Fibroblast of the conjunctiva (primary cell): ENCODE results near the gene CTIF.

ENCODE experiments used
- DNase-seq: peaks from one replicate; pipeline ENCODE4 v3.0.0-alpha.2; 2010; ENCODE audit warnings: low read depth

The CTIF gene

DNA sequence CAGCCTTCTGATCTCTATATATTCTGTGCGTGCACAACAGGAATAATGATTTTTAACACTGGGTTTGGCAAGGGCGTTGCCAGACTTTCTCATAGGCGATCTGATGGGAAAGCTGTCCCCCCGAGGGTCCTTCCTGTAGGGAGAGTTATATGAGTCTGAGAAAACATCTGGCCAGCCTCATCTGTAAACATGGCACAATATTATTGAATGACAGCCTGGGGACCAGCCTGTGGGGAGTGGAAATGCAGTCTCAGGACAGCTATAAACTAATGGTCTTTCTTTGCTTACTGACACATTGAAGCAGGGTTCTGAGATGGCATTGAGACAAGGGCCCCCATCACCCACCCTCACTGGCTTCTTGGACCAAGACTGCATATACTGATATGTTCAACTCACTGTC is 62.5 kb downstream of the CTIF start:
- no peak for DNase-seq

DNA sequence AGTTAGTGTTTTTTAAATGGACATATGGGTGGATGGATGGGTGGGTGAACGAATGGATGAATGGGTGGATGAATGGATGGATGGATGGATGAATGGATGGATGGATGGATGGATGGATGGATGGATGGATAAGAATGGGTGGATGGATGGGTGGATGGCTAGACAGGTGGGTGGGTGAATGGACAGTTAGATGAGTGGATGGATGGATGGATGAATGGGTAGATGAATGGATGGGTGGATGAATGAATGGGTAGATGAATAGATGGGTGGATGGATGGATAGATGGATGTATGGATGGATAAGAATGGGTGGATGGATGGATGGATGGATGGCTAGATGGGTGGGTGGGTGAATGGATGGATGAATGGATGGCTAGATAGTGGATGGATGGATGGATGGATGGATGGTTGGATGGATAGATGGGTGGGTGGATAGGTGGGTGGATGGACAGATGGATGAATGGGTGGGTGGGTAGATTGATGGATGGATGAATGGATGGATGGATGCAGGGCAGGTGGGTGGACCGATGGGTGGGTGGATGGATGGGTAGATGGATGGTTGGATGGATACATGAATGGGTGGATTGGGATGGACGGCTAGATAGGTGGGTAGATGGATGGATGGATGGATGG is 64.0 kb downstream of the CTIF start:
- DNase-seq: no peak

DNA sequence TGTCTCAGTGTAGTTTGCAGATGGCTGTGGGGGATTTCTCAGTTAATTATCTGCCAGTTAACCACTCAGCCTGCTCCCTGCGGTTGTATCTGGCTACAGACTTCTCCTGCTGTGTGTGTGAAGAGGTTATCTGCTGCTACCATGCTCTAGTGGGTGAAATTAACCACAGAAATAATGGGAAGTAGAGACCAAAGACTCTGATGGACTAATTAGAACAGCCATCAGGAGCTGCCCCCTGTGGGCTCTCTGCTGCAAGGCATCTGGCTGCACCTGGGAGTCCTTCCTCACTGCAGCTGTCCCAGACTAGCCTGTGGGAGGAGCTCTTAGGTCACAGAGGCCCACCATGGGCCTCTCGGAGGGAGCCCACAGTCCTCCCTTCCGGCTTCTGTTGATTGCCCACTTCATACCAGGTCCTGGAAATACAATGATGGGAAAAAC is 66.6 kb downstream of the CTIF start:
- DNase-seq: no peak

DNA sequence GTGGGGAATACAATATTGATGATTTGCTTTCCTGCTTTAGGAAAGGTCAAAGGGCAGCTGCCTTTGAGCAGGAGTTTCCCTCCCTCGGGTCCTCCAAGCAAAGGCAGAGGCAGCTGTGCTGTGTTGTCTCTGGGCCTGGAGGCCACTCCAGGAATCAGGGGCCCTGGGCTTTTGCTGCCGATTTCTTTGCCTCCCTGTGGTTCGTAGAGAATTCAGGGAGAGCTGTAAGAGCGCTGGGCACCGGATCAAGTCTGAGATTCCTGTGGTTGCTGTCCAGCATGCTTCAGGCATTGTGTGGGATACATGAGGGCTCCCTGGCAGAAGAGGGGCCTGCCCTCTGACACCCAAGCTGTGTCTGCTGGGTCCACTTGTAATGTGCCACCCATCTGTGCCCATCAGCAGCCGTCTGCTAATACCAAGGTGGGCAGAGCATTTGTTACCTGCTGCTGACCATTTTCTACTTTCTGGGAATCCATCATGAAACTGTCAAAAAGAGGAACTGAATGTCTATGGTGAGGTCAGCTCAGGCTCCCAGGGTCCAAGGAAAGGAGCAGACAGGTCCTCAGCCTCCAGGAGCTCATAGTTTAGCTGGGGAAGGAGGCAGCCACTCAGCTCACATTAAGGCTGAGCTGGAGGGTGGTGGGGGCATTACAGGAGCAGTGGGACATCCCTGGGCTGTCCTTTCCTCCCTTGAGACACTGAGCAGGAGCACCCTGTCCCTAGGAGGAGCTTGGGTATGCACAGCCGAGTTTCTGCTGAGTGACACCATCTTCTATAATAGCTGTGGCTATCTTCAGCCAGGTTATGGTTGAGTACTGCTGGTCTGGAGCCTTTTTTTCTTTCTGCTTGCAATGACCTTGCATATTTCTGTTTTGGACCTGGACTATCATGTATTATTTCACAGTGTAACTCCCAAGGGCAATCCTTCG is 68.5 kb downstream of the CTIF start:
- peak; percentile 66 for DNase-seq

DNA sequence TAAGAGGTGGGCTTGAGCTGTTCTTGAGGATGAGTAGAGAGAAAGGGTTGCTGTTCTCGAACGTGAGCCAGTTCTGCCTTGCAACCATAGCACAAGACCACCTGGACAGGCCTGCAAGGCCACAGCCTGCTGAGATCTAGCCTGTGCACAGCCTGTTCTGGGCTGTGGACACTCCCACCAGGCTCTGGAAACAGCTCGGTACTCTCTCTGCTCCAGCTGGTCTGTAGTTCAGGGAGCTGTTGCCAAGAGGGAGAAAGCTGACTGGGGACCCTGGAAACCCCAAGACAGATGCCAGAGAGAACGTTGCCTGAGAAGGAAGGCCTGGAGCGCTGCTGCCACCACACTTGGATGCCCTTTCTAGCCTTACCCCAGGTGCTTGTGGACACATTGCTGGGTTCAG is 69.8 kb downstream of the CTIF start:
- DNase-seq: no peak

DNA sequence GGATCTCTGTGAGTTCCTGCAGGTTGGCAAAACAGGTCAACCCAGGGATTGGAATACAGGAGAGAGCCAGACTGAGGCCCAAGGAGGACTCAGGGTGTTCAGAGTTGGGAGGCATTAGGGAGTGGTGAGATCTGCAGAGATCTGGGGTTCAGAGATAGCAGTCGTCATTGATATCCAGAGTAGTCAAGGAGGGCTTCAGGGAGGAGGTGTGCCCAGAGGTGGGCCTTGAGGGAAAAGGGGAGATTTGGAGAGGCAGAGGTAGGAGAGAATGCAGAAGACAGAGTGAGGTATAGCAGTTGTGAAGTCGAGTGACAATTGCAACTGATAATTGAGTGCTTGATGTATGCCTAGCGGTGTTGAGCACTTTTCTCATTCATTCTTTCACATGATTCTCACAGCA is 70.3 kb downstream of the CTIF start:
- DNase-seq: no peak

DNA sequence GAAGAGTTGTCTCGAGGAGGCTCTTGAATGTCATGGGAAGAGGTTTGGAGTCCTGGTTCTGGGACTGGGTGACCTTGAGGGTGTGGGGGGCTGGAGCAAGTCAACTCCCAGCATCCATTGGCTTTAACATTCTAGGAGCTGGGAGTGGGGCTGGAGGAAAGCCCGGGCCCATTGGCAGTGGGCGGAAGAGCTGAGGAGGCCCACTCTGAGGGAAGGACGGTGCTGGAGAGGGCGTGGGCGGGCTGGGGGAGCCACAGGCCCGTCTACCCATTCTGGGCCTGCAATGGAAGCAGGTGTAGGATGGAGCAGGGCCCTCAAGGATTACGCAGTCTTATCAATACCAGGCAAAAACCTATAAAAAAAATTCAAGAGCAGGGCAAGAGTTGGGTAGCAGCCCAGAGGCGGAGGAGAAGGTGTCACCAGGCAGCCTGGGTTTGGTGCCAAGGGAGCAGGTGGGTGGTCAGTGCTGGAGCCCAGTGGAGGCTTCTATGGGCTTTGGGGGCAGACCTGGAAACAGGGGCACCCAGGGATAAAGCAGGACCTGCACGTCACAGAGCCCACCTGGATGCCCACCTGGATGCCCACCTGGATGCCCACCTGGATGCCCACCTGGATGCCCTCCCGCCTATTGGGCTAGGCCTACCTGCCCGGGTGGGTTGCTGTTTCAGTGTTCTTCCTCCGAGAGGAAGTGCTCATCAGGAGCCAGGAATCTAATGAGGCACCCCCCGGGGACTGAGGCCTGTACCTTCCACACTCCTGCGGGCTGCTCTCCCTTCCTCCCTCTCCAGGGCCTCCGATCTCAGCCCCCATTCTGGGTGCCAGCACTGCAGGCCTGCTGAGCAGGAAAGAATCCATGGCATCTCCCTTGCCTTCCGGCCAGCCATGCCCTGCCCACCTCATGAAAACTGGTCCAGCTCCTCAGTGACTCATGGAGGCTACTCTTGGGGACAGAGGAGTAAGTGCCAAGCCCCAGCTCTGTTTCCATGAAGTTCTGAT is 71.3 kb downstream of the CTIF start:
- DNase-seq: no peak

DNA sequence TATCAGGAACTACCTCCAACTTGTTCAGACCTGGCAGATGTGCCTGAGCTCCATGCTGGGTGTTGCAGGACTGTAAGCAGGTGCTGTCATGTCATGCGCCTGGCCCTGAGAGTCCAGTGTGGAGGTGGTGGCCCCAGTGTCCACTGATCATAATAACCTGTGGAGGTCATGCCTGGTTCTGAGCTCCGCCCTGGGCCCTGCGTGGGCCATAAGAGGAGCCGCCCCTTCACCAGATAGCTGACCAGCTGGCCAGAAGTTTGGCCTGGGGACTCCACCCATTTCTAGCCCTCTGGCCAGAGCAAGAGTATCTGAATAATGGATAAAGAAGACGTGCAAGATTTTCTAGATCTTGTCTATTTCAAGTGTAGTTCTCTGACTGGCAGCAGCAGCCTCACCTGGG is 72.4 kb downstream of the CTIF start:
- no peak for DNase-seq

DNA sequence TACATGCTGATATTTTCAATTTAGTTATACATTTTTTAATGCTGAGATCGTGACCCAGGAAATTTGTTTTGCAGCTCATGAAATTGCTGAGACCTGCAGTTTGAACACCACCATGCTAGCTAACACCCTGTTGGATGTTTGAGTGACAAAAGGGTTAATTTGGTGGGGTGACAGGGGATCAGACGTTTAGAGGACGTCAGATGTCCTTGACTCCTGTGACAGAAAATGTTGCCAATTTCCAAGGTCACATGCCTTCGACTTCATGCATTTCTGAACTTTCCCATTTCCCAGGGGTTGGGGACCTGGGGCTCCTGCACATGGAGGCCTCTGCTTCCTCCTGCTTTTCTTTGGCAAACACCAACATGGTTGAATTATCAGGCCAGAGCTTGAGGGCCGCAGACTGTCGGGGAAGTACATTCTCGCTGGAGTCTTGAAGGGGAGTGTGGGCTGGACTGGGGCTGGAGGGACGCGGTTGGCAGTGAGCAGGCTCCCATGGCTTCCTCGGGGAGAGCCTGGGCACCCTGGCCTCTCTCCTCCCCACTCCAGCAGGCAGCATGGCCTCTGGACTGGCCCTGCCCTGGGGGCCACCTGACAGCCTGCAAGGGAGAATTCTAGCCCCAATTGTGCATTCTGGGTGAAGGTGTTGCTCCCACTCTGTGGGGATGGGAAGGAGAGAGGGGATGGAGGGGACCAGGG is 73.1 kb downstream of the CTIF start:
- no peak for DNase-seq

DNA sequence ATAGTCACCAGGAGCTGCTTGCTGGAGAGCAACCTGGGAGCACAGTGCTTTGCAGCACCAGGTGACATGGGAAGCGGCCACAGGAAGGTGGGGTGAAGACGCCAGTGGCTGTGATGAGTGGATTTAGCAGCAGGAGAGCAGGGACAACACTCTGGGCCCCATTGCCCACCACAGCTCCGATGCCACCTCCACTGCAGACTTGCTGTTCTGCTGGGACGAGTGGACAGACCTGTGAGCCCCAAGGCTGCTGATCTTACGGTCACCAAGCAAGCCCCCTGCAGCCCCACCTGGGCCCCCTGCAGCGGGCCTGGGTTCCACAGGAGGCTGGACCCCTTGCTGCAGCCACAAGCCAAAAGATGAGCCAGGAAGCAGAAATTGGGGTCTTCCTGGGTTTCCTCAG is 73.7 kb downstream of the CTIF start:
- DNase-seq: no peak

DNA sequence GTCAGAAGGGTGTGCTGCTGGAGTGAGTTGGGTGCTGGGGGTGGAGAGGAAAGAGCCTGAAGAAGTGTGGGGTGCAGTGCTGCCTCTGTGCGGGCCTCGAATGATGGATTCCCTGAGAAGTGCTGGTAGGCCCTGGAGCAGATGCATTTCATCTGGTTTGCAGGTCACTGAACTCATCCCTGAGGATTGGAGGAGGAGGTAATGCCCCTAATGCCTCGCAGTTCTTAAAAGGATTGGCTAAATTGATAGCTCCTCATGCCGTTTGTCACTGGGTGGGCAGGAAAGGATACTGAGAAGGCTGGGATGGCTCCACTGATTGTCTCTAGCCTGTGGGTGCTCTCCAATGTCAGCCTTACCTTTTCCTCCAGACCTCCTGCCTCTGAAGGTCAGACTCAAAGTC is 74.1 kb downstream of the CTIF start:
- no peak for DNase-seq

DNA sequence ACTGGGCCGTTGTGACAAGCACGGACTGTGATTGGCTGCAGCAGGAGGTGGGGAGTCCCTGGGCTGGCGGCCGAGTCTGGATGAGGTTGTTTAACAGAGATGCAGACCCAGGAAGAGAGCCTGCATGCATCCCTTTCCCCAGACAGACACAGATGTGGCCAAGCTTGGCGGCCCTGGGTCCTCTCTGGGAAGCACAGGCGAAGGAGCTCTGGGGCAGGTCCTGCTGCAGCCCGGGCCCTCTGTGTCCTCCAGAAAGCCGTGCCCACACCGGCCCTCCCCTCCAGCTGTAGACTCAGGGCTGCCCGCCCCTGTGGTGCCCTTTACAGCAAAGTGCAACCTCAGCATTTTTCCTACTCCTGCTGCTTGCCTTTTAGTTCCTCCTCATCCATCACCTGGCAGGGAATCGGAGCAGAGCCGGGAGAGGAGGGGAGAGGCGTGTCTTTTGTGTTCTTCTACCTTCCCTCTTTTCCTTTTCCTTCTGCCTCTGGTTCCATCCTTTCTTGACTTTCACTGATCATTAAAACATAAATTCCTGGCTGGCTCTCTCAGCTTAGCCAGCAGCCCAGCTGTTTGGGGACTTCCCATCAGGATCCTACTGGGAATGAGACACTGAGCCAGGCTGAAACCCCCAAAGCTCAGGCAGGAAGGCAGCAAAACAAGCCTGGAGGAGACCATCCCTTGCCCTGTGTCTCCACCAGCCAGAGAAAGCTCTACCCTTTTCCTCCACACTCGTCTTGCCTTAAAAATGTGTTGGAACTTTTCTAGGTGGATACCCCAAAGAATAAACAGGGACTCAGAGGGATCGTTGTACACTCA is 75.0 kb downstream of the CTIF start:
- DNase-seq: no peak

DNA sequence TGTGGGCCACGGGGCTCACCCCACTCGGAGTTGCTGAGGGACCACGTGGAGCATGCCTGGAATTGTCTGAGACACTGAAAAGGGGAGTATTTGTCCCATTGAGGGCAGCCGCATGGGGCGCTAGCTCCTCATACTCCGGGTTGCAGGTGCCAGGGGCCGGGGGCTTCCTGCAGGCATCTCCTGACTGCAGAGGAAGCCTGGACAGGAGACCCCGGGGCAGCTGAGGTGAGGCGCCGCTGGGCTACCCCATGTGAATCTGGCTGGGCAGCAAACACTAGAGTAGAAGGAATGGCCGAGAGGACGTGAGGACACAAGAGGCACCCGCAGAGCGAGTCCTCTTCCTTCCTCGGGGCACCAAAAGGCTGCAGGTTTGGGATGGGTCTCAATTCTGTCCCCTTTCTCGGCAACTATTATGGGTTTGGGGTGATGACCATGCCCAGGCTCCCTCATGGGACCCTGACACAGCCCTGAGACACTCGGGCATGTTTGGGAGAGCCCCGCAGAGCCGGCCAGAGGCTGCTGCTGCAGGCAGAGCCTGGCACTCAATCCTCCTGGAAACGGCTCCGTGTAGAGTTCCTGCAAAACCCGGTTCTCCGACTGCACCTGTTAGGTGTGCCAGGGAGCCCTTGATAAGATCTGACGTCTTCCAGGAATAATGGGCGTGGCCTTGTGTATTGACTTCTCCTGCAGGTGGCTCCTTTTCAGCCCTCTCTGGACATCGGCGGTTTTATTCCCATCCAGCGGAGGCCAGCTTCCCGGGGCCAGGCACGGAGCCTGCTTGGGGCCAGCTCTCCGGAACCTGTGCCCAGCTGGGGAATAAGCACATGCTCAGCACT is 77.0 kb downstream of the CTIF start:
- DNase-seq: no peak

DNA sequence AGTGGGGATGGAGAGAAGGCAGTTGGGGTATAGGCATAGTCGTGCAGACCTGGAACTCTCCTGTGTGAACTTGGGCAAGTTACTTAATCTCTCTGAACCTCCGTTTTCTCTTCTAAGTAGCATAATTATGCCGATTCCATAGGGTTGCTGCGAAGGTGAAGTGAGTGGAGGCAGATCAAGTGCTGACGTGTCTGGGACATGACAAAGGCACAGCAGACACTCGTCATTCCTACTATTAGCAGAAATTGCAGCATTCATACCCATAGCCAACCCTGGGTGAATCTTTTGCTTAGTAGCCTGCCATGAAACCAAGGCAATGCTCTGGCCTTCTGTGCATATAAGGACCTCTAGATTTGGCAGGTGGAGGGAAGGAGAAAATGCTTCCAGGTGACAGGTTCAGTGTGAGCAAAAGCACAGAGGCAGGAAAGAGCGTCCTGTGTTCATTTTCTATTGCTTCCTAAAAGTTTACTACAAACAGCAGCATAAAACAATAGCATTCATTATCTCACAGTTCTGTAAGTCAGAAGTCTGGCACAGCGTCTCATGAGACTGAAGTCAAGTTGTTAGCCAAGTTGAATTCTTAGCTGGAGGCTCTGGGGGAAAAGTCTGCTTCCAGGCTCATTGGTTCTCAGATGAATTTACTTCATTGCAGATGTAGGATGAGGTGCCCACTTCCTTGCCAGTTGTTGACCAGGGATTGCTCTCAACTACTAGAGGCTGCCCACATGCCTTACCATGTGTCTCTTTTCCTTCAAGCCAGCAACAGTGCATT is 77.8 kb downstream of the CTIF start:
- no peak for DNase-seq

DNA sequence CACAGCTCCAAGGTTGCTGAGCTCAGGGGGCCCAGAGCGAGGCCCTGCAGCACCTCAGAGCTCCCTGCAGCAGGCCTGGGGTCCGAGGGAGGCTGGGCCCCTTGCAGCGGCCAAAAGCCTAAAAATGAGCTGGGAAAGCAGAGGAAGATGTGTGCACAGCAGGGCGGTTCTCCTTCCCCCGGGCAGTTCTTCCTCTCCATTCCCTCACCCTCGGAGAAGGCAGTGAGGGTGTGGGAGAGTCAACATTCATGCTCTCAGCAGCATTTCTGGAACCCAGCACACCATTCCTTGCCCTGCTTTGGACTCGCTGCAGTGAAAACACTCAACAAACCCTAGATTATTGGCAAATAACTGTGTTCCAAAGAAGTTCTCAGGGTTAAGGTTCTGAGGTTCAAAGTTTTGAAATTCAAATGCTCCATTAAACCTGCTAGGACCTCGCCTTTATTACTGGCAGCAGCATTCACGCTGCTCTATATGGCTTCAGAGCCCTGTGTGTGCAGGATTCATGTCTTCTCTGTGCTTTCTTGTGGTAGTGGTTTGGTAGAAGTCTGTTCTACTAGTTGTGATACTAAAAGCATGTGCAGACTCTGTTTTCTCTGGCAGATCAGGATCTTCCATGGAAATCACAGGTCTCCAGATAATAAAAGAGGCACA is 79.1 kb downstream of the CTIF start:
- DNase-seq: no peak

DNA sequence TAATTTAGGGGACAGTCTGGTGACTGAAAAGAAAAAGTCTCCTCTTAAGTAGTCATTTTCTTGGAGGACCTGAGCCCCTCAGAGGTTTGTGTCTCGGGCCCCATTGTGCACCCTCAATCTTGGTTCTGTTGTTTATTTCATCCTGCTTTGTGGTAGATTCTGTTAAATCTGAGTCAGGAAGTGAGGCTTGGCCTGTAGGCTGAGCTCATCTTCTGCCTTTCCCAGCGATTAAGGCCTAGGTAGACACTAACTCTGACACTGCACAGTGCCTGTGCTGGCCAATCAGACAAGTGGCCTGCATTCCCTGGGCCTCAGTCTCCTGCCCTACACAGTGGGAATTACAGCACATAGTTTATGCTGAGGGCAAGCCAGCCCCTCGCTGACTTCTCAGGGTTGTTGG is 80.2 kb downstream of the CTIF start:
- DNase-seq: no peak

DNA sequence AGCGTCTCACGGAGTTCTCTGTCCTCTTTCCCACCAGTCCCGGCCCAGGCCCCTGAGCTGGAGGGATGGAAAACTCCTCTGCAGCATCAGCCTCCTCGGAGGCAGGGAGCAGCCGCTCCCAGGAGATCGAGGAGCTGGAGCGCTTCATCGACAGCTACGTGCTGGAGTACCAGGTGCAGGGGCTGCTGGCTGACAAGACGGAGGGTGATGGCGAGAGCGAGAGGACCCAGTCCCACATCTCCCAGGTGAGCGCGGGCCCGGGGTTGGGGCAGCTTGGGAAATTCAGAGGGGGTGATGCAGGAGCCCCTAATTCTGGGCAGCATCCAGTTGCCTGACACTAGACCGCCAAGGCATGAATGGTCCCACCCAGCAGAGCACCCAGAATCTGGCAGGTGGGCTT is 80.7 kb downstream of the CTIF start:
- no peak for DNase-seq

DNA sequence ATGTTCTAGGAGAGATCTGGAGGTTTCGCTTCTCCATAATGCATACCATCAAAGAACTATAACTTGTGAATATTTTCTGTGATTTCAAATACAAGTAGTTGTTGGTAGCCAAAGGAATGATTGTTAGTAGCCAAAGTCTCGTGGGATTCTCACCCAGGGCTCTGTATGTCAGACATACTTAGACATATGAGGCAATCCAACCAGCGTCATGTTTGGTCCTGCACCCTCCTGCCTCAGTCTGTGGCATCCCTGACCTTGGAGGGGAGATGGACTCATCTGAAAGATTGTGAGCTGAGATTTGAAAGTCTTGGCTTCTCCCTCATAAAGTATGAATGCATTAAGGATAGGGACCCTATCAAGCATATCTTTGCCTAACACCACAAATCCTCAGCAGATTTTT is 81.2 kb downstream of the CTIF start:
- no peak for DNase-seq

DNA sequence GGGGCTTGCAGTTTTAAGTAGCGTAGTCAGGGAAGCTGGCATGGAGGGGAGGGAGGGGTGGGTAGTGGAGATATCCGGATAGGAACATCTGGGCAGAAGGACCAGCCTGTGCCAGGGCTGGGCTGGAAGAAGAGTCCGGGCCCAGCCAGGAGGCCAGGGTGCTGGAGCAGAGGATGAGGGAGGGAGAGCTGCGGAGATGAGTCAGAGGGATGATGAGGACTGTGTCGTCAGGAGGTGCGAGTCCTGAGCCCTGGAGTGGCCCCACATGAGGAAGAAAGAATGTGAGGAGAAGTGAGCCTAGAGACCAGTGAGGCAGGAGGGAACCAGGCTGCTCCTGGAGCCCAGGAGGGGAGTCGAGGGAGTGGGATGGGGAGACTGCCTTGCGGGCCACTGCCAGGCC is 82.4 kb downstream of the CTIF start:
- DNase-seq: no peak
